NCI-H526 treated with DMSO at 0.1 percent for 48 hours (cell line): ENCODE data around the gene THAP3.

Experiments used
- DNase-seq: peaks from one replicate; lab custom pipeline; 2025; lab: John Stamatoyannopoulos, UW

THAP3 gene

GRCh38 chr1:6673816-6674398 lies 49.2 kb downstream of the THAP3 start:
- DNase-seq: no peak

- no peak for DNase-seq
Measured at GRCh38 chr1:6674771-6675170, 50.1 kb downstream of the THAP3 start.

GRCh38 chr1:6675941-6676340 lies 51.3 kb downstream of the THAP3 start:
- no peak for DNase-seq
